Smooth muscle cell (in vitro differentiated cells): ENCODE data around the gene SH3BGRL2. TPM values are rescaled to one million over a fixed set of nuclear protein-coding genes. Genes with fewer than 3 reads are reported as not detected.

Source experiments
- DNase-seq: peaks from one replicate; lab custom pipeline; 2025; ENCODE audit not compliant: unreplicated experiment; lab: John Stamatoyannopoulos, UW
- H2AFZ ChIP-seq: fragments of 200-600 bp; sonication (generic); 2 replicates; pipeline ENCODE4 v1.6.0; 2016; ENCODE audit warnings: antibody characterized with exemption, low read depth, mild to moderate bottlenecking
- H3F3A ChIP-seq: fragments of 200-600 bp; sonication (generic); 2 replicates; pipeline ENCODE4 v1.6.0; 2017; ENCODE audit warnings: antibody characterized with exemption, low read depth
- H3K27ac ChIP-seq: fragments of 200-600 bp; sonication (generic); 2 replicates; pipeline ENCODE4 v1.5.1; 2016; ENCODE audit warnings: low read depth, mild to moderate bottlenecking
- H3K27me3 ChIP-seq: fragments of 200-600 bp; sonication (generic); 2 replicates; pipeline ENCODE4 v1.6.1; 2016; ENCODE audit warnings: low read depth, mild to moderate bottlenecking
- H3K36me3 ChIP-seq: fragments of 200-600 bp; sonication (generic); 2 replicates; pipeline ENCODE4 v1.5.1; 2016; ENCODE audit warnings: low read depth
- H3K4me1 ChIP-seq: fragments of 200-600 bp; sonication (generic); 2 replicates; pipeline ENCODE4 v1.5.1; 2016; ENCODE audit warnings: low read depth
- H3K4me2 ChIP-seq: fragments of 200-600 bp; sonication (generic); 2 replicates; pipeline ENCODE4 v1.6.0; 2016; ENCODE audit warnings: mild to moderate bottlenecking
- H3K4me3 ChIP-seq: fragments of 200-600 bp; sonication (generic); 2 replicates; pipeline ENCODE4 v1.5.1; 2016; ENCODE audit warnings: mild to moderate bottlenecking
- H3K79me2 ChIP-seq: fragments of 200-600 bp; sonication (generic); 2 replicates; pipeline ENCODE4 v1.6.0; 2016; ENCODE audit warnings: low read depth, mild to moderate bottlenecking
- H3K9ac ChIP-seq: fragments of 200-600 bp; sonication (generic); 2 replicates; pipeline ENCODE4 v1.6.0; 2016; ENCODE audit warnings: low read depth
- H3K9me3 ChIP-seq: fragments of 200-600 bp; sonication (generic); replicated peaks from 2 replicates; pipeline ENCODE4 v1.5.1; 2016; ENCODE audit warnings: low read depth
- H4K20me1 ChIP-seq: fragments of 200-600 bp; sonication (generic); 2 replicates; pipeline ENCODE4 v1.6.0; 2016; ENCODE audit warnings: low read depth
- CTCF ChIP-seq: fragments of 200-600 bp; sonication (generic); IDR thresholded peaks from 2 replicates; pipeline ENCODE4 v1.5.1; 2017; ENCODE audit warnings: borderline replicate concordance, mild to moderate bottlenecking, antibody characterized with exemption; ENCODE audit not compliant: insufficient read depth, poor library complexity, severe bottlenecking
- WGBS: methylation state at CpG from one replicate; pipeline ENCODE4 v1.1.7; 2016; ENCODE audit warnings: low lambda C conversion rate; 5-methylcytosine and 5-hydroxymethylcytosine counted together
- polyA plus RNA-seq: library from polyadenylated mRNA; unstranded; fragments of >200 nt; fragmentation: Nextera tagmentation; extraction: Ambion mirVana; gene quantifications from 2 replicates; pipeline ENCODE4 v1.2.1, GENCODE V29; 2016
- total RNA-seq: library from RNA; depleted of rRNA; stranded (reverse); fragments of >200 nt; gene quantifications from 2 replicates; pipeline ENCODE4 v1.2.3, GENCODE V29; 2014

The SH3BGRL2 gene
- total and polyA plus RNA-seq, 2 experiments from 2014 or later: 4.5 to 15.1 TPM

DNA sequence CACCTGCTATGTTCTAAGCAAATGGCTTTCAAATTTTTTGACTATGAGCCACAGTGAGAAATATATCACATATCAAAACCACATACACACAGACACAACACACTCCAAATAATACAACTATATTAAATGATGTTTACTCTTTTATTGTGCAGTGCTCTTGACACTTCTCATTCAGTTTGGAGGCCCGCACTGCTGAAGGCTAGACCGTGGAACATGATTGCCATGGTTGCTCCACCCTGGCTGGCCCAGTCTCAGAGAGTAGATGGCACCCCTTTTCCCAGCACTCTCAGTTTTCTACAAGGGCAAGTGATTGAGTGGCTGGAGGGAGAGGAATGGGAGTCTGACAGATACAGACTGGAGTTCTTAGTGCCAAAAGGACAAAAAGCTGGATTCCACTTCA, 86.9 kb downstream of the SH3BGRL2 start:
- no peaks in the 10 kb centered on the region for H3K4me1 ChIP-seq
- no peaks in the 10 kb centered on the region for H3K36me3 ChIP-seq
- H3K79me2 ChIP-seq: no peaks in the 10 kb centered on the region
- H3F3A ChIP-seq: no peaks in the 10 kb centered on the region
- H3K27ac ChIP-seq: no peak overlapping the region
- H3K9me3 ChIP-seq: no peaks in the 10 kb centered on the region
- H3K9ac ChIP-seq: no peak overlapping the region
- no peak overlapping the region for H2AFZ ChIP-seq
- H4K20me1 ChIP-seq: no peaks in the 10 kb centered on the region
- DNase-seq: no peak
- no peak for TF ChIP-seq CTCF
- 92% methylated on average over 2 of the region's 2 CpGs for WGBS
- peaks cover 5% of the 10 kb centered on the region for H3K27me3 ChIP-seq
- no peak overlapping the region for H3K4me3 ChIP-seq
- no peak overlapping the region for H3K4me2 ChIP-seq

DNA sequence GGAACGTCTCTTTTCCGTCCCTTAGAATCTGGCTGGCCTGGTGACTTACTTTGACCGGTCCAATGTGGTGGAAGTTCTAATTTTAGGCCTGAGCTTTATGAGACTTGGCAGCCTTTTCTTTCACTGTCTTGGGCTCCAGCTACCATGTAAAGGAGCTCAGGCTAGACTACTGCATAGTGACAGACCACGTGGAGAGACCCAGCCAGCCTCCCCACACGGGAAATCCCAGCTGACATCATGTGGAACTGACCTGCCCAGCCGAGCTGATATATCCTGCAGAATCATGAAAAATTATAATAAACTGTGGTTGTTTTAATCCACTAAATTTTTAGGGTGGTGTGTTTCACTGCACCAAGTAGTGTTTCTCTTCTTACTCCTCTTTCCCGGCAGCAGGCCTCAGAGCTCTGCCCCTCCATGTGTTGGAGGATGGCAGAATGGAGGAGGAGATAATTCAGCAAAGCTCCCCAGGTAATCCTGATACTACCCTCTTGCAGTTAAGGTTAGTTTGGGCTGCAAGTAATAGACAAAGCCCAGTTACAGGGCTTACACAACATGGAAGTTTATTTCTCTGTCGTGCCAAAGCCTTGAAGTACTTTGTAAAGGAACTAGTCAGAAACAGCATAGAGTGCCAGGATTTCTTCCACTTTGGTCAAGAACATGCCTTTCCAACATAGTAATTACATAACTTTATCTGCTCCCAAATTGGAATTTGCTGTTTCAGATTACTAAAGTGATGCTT, 87.5 kb downstream of the SH3BGRL2 start:
- Histone ChIP-seq H4K20me1 (no peaks in the 10 kb centered on the region), H3K4me2 (no peak overlapping the region), H3K4me1 (no peaks in the 10 kb centered on the region), H2AFZ (no peak overlapping the region), H3K27ac (no peak overlapping the region), H3F3A (no peaks in the 10 kb centered on the region), H3K79me2 (no peaks in the 10 kb centered on the region), H3K9me3 (no peaks in the 10 kb centered on the region), H3K9ac (no peak overlapping the region), H3K27me3 (peaks cover 5% of the 10 kb centered on the region), H3K36me3 (no peaks in the 10 kb centered on the region), H3K4me3 (no peak overlapping the region)
- DNase-seq: no peak
- TF ChIP-seq CTCF: no peak
- WGBS: 92% methylated on average over 8 of the region's 8 CpGs

DNA sequence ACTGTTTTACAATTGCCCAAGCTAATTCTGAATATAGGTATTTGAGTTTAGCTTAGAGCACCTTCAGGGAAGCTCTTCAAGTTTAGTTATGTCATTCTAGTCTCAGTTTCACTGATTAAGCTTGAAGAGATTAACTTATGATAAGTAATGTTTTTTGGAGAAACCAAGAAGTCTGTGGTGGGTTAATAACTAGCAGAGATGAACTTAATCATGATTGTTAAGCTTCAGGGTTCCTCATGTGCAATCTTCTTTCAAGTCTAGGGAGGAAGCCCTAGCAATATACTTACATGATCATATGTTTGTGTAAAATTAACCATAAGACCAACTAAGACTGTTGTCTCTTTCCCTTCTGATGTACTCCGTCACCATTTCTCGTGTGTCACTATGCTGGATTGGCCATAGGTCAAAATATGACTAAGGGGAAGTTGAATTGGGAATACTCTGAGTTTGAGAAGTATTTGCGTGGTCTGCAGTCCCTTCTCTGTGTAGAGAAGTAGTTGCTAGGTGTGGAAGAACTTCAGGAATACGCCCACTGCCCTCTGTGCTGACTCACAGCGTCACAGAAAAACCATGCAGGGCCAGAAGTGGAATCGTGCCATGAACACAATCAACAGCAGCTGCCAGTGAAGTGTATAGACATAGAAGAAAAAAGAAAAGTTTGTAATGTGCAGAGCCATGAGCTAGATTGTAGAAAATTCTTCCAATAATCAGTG, 88.3 kb downstream of the SH3BGRL2 start:
- Histone ChIP-seq H3K4me1 (no peaks in the 10 kb centered on the region), H3K27ac (no peak overlapping the region), H3K9ac (no peak overlapping the region), H3K4me3 (no peak overlapping the region), H4K20me1 (no peaks in the 10 kb centered on the region), H3F3A (no peaks in the 10 kb centered on the region), H3K27me3 (peaks cover 5% of the 10 kb centered on the region), H3K9me3 (no peaks in the 10 kb centered on the region), H2AFZ (no peak overlapping the region), H3K36me3 (no peaks in the 10 kb centered on the region), H3K79me2 (no peaks in the 10 kb centered on the region), H3K4me2 (no peak overlapping the region)
- 75% methylated on average over 6 of the region's 6 CpGs for WGBS
- DNase-seq: no peak
- TF ChIP-seq CTCF: no peak
